BLaER1 treated with 17β-estradiol and CSF1 and Interleukin-3, amounts not matched to agents 10 nM and 100 nM (cell line): ENCODE results near the gene CNPY1.
A peak's percentile ranks its signal among the peaks of the same experiment; 100 is the strongest.

Experiments used
- H3K27ac ChIP-seq, 11 experiments: shearing (Covaris generic); formaldehyde crosslinking; 2 replicates each; pipeline ENCODE4 v1.8.1; 2022
- H3K27me3 ChIP-seq, 11 experiments: shearing (Covaris generic); formaldehyde crosslinking; 2 replicates each; pipeline ENCODE4 v1.8.1; 2022
- H3K36me3 ChIP-seq, 11 experiments: shearing (Covaris generic); formaldehyde crosslinking; 2 replicates each; pipeline ENCODE4 v1.8.1; 2022
- H3K4me1 ChIP-seq, 10 experiments: shearing (Covaris generic); formaldehyde crosslinking; 2 replicates each; pipeline ENCODE4 v1.8.1; 2022
- H3K4me2 ChIP-seq, 11 experiments: shearing (Covaris generic); formaldehyde crosslinking; 2 replicates each; pipeline ENCODE4 v1.8.1; 2022
- H3K4me3 ChIP-seq, 10 experiments: shearing (Covaris generic); formaldehyde crosslinking; 2 replicates each; pipeline ENCODE4 v1.8.1; 2022
- H3K9ac ChIP-seq, 11 experiments: shearing (Covaris generic); formaldehyde crosslinking; 2 replicates each; pipeline ENCODE4 v1.8.1; 2022
- H3K9me3 ChIP-seq, 11 experiments: shearing (Covaris generic); formaldehyde crosslinking; replicated peaks in 1 of 11; 2 replicates each; pipeline ENCODE4 v1.8.1; 2022
- H4K20me1 ChIP-seq, 11 experiments: shearing (Covaris generic); formaldehyde crosslinking; 2 replicates each; pipeline ENCODE4 v1.8.1; 2022
- Cebpa-rat ChIP-seq, 11 experiments: shearing (Covaris generic); IDR thresholded peaks; 2 replicates each; pipeline ENCODE4 v1.8.1; 2022

The CNPY1 gene

GRCh38 chr7:155467846-155468784 is 78.2 kb downstream of the CNPY1 start:
- Histone ChIP-seq H3K27ac (no peak overlapping the region), H3K9ac (no peak overlapping the region), H4K20me1 (peaks cover 0 to 96% (median 89%) of the 10 kb centered on the region in 11 experiments; a peak in 19 of 22 replicates), H3K4me3 (peak overlapping the region in 7 of 10 experiments; percentile 21 to 57 (median 36); a peak in 13 of 20 replicates), H3K27me3 (peaks cover 100% of the 10 kb centered on the region in 11 experiments), H3K4me1 (peaks cover 17 to 35% (median 30%) of the 10 kb centered on the region in 10 experiments; a peak in 19 of 20 replicates), H3K9me3 (no peaks in the 10 kb centered on the region), H3K36me3 (no peaks in the 10 kb centered on the region), H3K4me2 (peak overlapping the region; percentile 31 to 78 (median 52); a peak in 20 of 22 replicates)
- TF ChIP-seq Cebpa-rat (IDR thresholded peaks at IDR 0.05) = no peak

DNA sequence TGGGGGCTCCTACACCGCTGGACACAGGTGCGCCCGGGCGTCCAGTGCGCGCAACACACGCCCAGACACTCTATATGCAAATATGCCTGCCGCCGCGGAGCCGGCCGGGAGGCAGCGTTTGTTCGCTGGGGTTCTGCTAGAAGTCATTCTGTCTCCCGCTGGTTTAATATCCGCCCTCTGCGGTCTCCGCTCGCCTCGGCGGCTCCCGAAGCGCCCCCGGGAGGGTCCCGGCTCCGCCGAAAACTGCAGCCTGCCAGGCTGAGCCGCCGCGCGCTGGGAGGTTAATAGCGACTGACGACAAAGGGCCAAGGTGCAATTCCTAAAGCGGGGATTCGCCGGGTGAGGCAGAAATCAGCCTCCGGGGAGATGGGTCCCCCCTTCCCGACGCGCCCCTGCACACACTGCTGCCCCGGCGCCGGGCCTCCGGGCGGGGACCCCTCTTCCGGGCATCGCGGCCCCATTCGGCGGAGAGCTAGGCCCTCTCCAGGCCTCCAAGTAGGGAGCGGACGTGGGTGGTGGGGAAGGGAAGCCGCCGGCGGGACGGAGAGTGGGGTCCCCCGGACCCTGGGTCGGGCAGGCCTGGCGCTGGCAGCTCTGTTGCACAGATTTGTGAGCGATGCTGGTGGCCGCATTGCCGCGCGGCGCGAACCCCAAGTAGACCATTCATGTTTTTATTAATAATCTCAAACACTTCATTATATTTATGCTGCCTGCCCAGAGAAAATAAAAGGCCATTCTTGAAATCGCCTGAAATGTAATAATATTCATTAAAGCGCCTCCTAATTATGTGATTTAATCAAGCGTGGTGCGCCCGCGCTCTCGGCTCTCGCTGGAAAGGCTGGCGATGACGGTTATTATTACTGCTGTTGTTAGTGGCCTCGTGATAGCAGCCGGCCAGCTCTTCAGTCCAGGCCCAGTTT is 79.3 kb downstream of the CNPY1 start:
- Histone ChIP-seq H3K36me3 (no peaks in the 10 kb centered on the region), H3K27ac (no peak overlapping the region), H3K9ac (no peak overlapping the region), H3K4me3 (peak overlapping the region in 4 of 10 experiments; percentile 23 to 50 (median 31); a peak in 6 of 20 replicates), H3K27me3 (peaks cover 100% of the 10 kb centered on the region in 11 experiments), H4K20me1 (peaks cover 0 to 98% (median 90%) of the 10 kb centered on the region in 11 experiments; a peak in 19 of 22 replicates), H3K9me3 (peaks cover 0 to 3% (median 0%) of the 10 kb centered on the region in 11 experiments; a peak in 1 of 22 replicates), H3K4me1 (peaks cover 17 to 35% (median 30%) of the 10 kb centered on the region in 10 experiments; a peak in 19 of 20 replicates), H3K4me2 (peak overlapping the region; percentile 4 to 78 (median 56))
- TF ChIP-seq Cebpa-rat (IDR thresholded peaks at IDR 0.05) = no peak

- TF ChIP-seq Cebpa-rat (IDR thresholded peaks at IDR 0.05) = no peak
- Histone ChIP-seq H3K4me3 (peak overlapping the region in 3 of 10 experiments; percentile 28 to 50 (median 34); a peak in 2 of 20 replicates), H3K27me3 (peaks cover 100% of the 10 kb centered on the region in 11 experiments), H3K4me1 (peaks cover 13 to 27% (median 23%) of the 10 kb centered on the region in 10 experiments; a peak in 19 of 20 replicates), H3K9me3 (peaks cover 0 to 4% (median 0%) of the 10 kb centered on the region in 11 experiments; a peak in 1 of 22 replicates), H3K36me3 (no peaks in the 10 kb centered on the region), H3K4me2 (peak overlapping the region; percentile 4 to 78 (median 56); a peak in 21 of 22 replicates), H3K27ac (no peak overlapping the region), H3K9ac (no peak overlapping the region), H4K20me1 (peaks cover 0 to 98% (median 93%) of the 10 kb centered on the region in 11 experiments; a peak in 19 of 22 replicates)
Observed at GRCh38 chr7:155466142-155466813, 80.1 kb downstream of the CNPY1 start.

GRCh38 chr7:155465761-155466141 is 80.6 kb downstream of the CNPY1 start:
- no peak overlapping the region for H3K4me2 ChIP-seq
- no peaks in the 10 kb centered on the region for H3K36me3 ChIP-seq
- TF ChIP-seq Cebpa-rat (IDR thresholded peaks at IDR 0.05) = no peak
- no peak overlapping the region for H3K27ac ChIP-seq
- H4K20me1 ChIP-seq = peaks cover 0 to 98% (median 93%) of the 10 kb centered on the region in 11 experiments; a peak in 19 of 22 replicates
- no peak overlapping the region for H3K9ac ChIP-seq
- peaks cover 12 to 25% (median 21%) of the 10 kb centered on the region in 10 experiments; a peak in 17 of 20 replicates for H3K4me1 ChIP-seq
- no peak overlapping the region for H3K4me3 ChIP-seq
- peaks cover 100% of the 10 kb centered on the region in 11 experiments for H3K27me3 ChIP-seq
- peaks cover 0 to 4% (median 0%) of the 10 kb centered on the region in 11 experiments; a peak in 1 of 22 replicates for H3K9me3 ChIP-seq

- TF ChIP-seq Cebpa-rat (IDR thresholded peaks at IDR 0.05) = no peak
- Histone ChIP-seq H3K4me1 (peaks cover 12 to 25% (median 21%) of the 10 kb centered on the region in 10 experiments; a peak in 17 of 20 replicates), H3K9ac (no peak overlapping the region), H3K36me3 (no peaks in the 10 kb centered on the region), H3K4me3 (no peak overlapping the region), H3K9me3 (peaks cover 0 to 4% (median 0%) of the 10 kb centered on the region in 11 experiments; a peak in 1 of 22 replicates), H3K4me2 (no peak overlapping the region), H4K20me1 (peaks cover 0 to 98% (median 92%) of the 10 kb centered on the region in 11 experiments; a peak in 19 of 22 replicates), H3K27me3 (peaks cover 100% of the 10 kb centered on the region in 11 experiments), H3K27ac (no peak overlapping the region)
Observed at GRCh38 chr7:155464948-155465739, 81.2 kb downstream of the CNPY1 start.

DNA sequence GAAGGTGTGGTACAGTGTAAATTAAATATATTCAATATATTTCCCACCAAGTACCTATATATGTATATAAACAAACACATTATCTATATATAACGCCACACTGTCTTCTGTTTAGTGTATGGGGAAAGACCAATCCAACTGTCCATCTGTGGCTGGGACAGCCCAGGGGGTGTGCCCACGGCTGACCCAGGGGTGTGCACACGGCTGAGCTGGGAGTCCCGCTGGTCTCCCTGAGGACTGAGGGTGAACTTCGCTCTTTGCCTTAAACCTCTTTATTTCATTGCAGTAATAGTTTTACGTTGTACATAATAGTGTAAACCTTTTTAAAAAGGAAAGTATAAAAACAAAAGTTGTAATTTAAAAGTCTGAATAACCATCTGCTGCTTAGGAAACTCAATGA is 82.2 kb downstream of the CNPY1 start:
- TF ChIP-seq Cebpa-rat (IDR thresholded peaks at IDR 0.05) = no peak
- Histone ChIP-seq H4K20me1 (peaks cover 0 to 98% (median 92%) of the 10 kb centered on the region in 11 experiments; a peak in 19 of 22 replicates), H3K4me3 (no peak overlapping the region), H3K9ac (no peak overlapping the region), H3K9me3 (peaks cover 0 to 10% (median under 1%) of the 10 kb centered on the region in 11 experiments; a peak in 8 of 22 replicates), H3K27ac (no peak overlapping the region), H3K4me2 (no peak overlapping the region), H3K36me3 (no peaks in the 10 kb centered on the region), H3K27me3 (peaks cover 100% of the 10 kb centered on the region in 11 experiments), H3K4me1 (peaks cover 12 to 25% (median 21%) of the 10 kb centered on the region in 10 experiments; a peak in 17 of 20 replicates)

- no peak overlapping the region for H3K27ac ChIP-seq
- peaks cover 100% of the 10 kb centered on the region in 11 experiments for H3K27me3 ChIP-seq
- H3K4me2 ChIP-seq = no peak overlapping the region
- H3K9ac ChIP-seq = no peak overlapping the region
- no peak for TF ChIP-seq Cebpa-rat (IDR thresholded peaks at IDR 0.05)
- peaks cover 9 to 19% (median 10%) of the 10 kb centered on the region in 11 experiments for H3K9me3 ChIP-seq
- H3K4me1 ChIP-seq = peaks cover 10 to 21% (median 18%) of the 10 kb centered on the region in 10 experiments; a peak in 17 of 20 replicates
- H3K36me3 ChIP-seq = no peaks in the 10 kb centered on the region; a peak in 1 of 22 replicates
- H4K20me1 ChIP-seq = peaks cover 0 to 99% (median 93%) of the 10 kb centered on the region in 11 experiments; a peak in 19 of 22 replicates
- H3K4me3 ChIP-seq = no peak overlapping the region
Observed at GRCh38 chr7:155463114-155463811, 83.1 kb downstream of the CNPY1 start.
